HG03159 (cell line): Measurements from ENCODE around the gene NLGN3.

Experiments
- ATAC-seq: cut with Tn5 transposase; IDR thresholded peaks from one replicate; pipeline ENCODE4 v1.9.1; 2021; ENCODE audit warnings: mild to moderate bottlenecking, moderate library complexity; ENCODE audit not compliant: unreplicated experiment

The NLGN3 gene

DNA sequence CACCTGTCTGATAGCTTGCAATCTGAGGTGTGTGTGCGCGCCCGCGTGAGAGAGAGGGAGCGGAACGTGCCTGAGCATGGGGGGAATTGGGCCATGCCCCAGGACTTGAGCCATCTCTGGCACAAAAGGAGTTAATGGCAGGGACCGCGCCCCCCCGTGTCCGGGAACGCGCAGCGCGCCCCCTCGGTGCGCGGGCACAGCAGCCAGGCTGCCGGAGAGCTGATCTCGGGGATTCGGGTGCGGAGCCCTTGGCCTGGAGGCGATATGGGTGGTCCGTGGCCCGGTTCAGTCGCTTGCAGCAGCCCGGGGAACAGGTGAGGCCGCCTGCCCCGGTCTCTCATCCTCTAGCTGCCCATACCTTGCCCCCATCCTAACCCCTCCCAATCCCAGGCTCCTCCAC, at the start of gene NLGN3:
Gene NLGN3, plus strand, starts transcription at position 191 of the 400 bp plus-strand sequence. CDS start 2,909 bp downstream, outside the sequence.
- no peak for ATAC-seq

DNA sequence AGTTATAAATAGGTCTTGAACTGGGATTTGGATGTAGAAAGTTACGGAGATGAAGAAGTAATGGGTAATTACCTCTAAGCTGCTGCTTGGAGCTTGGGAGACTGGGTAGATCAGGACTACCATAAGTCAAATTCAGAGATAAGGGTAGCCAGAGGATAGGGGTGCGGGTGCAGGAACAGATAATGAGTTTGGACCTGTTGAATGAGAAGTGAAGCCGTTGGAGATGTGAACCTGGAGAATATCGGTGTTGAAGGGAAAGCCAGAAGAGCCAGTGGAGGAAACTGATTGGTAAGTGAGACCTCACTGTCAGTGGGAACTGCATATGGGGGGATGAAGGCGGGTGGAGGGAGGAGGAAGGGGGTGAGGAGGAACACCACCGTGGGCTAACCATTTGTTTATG, 49.6 kb upstream of the NLGN3 start:
- ATAC-seq = no peak

- peak; percentile 81 for ATAC-seq
Measured at GRCh38 chrX:71095555-71095980, 49.1 kb upstream of the NLGN3 start, which contains the start of gene FOXO4. FOXO4 (plus strand) TSS chrX:71095851; CDS start chrX:71096529, 678 bp downstream.

DNA sequence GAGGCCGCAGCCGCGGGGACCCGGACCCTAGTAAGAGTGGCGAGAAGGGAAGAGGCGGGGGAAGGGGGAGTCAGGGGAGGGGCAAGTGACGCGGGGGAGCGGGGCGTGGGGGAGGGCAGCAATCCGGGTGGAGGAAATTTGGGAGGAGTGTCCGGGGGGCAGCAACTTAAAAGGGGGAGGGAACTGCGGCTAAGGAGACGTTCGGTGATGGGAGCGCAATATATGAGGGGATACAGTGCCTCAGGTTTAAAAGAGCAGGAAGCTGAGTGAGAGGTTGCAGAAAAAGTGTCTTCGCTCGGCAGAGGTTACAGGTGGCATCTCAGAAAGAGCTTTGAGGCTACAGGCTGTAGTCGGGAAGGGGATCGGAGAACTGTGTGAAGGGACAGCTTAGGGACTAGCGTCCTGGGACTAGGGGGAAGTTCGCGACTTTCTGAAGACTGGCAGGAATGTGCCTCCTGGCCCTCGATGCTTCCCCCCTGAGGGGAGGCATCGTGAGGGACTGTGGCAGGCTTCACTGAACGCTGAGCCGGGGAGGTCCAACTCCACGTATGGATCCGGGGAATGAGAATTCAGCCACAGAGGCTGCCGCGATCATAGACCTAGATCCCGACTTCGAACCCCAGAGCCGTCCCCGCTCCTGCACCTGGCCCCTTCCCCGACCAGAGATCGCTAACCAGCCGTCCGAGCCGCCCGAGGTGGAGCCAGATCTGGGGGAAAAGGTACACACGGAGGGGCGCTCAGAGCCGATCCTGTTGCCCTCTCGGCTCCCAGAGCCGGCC, 48.5 kb upstream of the NLGN3 start:
- ATAC-seq = no peak

DNA sequence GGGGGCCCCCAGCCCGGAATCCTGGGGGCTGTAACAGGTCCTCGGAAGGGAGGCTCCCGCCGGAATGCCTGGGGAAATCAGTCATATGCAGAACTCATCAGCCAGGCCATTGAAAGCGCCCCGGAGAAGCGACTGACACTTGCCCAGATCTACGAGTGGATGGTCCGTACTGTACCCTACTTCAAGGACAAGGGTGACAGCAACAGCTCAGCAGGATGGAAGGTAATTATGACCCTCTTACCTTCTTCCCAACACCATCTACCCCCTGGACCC, 47.9 kb upstream of the NLGN3 start:
- ATAC-seq = no peak

DNA sequence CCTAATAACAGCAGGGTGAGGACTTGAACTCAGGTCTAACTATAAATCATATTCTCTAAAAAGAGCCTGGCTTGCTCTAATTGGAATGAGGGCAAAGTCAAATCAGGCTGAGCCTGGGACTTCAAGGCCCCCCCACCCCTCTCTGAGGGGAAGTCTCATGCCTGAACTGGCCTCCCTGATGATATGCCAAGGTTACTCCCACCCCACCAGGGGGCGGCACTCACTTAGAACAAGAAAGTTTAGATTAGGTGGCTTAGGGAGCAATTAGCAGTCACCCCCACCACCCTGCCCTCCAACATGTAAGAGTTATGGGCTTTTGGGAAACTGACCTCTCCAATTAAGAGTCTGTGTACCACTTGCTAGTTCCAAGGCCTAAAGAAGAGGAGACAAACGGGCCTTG, 46.3 kb upstream of the NLGN3 start:
- ATAC-seq = no peak

DNA sequence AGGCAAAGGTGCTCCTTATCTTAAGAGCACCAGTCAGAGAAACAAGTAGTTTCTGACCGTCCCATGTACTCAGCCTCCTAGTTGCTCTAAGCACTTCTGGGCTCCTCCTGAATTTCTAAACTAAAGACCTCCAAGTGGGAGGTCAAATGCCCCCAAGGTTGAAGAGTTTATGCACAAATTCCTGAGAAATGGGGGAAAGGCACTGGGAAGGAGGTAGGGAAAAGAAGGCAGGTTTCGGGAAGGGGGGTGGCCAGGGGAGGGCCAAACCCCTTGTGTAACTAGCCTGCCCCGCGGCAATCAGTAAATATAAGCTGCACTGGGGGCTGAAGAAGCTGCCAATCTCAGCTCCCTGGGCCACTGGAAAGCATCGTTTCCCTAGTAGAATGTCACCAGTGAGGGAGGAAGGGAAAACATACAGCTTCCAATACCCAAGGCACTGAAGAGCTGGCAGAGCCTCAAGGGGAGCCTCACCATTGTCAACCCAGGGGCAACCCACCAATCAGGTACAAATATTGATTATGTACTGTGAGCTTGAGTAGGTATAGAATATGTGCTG, 45.6 kb upstream of the NLGN3 start:
- no peak for ATAC-seq

DNA sequence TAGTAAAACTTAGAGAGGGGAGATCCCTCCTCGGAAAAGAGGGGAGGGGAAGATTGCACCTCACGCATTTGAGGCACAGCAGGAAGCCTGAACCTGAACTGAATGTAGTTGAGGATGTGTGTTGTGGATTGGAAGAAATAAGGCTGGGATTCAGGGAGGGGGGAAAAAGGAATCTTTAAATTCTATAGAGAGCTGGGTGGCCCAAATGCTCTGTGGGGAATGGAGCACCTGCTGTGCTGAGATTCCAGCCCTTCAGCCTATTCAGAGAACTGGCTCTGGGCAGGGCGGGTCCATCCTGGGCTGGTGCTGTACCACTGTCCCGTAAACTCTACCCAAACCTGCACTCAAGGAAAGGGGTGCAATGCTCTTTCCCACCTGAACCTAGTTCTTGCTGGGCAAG, 44.9 kb upstream of the NLGN3 start:
- ATAC-seq = no peak

GRCh38 chrX:71100581-71101505, 43.8 kb upstream of the NLGN3 start:
- no peak for ATAC-seq

DNA sequence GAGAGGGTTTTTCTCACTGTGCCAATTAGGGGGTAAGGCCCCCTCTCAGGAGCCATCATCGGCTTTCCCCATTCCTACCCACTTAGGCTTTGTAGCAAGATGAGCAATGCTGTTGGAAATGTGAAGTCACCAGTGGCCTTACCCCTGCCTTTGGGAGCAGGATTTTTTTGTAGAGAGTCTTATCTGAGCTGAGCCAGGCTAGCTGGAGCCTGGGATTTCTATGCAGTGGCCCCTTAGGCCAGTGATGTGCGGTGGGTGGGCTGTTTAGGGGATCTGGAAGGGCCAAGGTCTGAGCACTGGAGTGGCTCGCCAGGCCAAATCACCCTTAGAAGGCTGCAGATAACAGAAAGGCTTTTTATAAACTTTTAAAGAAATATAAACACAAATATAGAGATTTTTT, 42.3 kb upstream of the NLGN3 start:
- no peak for ATAC-seq

DNA sequence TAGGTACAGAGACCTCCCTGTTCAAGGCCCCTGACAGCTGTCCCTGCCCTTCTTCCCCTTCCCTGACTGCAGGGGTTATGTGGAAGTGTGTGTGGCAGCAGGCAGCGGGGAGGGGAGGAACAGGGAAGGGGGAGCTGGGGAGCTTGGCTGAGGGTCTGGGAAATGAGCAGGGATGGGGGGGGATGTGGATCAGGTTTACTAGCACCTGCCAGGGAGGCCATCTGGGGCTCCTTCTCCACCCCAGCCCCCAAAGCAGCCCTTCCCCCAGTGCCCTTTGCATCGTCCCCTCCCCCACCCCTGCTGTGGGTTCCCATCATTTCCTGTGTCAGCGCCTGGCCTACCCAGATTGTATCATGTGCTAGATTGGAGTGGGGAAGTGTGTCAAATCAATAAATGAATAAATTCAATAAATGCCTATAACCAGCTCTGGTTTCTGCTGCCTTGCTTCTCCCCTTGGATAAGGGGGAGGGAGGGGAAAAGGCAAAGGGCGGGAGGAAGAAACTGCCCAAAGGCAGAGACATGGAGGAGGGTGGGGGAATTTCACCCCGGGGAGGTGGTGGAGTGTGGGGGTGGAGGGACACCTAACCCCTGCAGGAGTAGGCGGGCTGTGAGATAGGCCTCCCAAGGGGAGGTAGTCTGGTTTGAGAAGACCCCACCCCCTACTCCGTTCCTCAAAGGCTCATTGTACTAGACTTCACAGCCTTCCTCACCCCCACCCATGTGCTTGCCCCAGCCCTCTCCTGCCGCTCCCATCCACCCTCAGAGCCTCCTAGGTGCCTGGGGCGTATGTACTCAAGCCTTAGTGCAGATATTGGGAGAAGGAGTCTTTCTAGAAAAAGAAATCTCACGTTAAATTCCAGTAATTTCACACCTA, 41.3 kb upstream of the NLGN3 start:
- ATAC-seq = peak; percentile 38

GRCh38 chrX:71105628-71106027, 39.0 kb upstream of the NLGN3 start:
- ATAC-seq = no peak

- no peak for ATAC-seq
Measured at GRCh38 chrX:71106427-71106826, 38.2 kb upstream of the NLGN3 start, which contains the start of gene CXorf65. CXorf65 (minus strand) TSS chrX:71106740; CDS start chrX:71106556, 184 bp downstream.

DNA sequence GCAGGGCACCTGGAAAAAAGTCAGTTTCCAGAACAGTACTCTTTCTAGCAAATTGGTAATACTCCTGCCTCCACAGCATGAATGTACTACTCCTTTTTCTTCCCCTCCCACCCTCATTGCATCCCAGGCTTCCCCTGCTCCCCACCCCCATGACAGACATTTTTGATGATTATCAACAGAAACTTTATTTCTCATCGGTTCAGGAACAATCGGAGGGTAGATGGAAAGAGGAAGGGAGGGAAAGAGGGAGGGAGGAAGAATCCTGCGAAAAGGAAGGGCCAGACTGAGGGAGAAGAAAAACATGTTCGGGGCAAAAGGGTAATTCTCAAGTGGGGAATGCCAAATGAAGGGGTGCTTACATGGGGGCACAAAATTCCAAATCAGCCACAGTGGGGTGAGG, 37.4 kb upstream of the NLGN3 start:
- ATAC-seq = no peak

- ATAC-seq = no peak
Measured at GRCh38 chrX:71107762-71108360, 36.8 kb upstream of the NLGN3 start.

DNA sequence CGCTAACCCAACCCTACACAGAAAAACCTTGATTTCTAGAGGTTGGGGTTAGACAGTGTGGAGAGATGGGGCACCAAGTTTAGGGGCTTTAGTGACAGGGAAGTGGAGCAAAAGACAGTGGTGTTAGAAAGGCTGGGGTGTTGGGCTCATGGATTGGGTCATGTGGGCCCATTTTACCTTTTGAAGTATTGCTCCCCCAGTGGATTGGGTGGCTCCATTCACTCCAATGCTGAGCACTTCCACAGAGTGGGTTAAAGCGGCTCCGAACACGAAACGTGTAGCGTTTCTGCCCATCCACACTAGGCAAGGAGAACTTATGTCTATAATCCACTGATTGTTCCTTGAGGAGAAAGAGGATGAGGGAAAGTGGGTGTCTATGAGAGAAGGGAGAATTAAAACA, 35.6 kb upstream of the NLGN3 start:
- no peak for ATAC-seq

GRCh38 chrX:71111141-71111843, 33.3 kb upstream of the NLGN3 start, which contains the start of gene IL2RG:
IL2RG (minus strand) TSS chrX:71111577; CDS start chrX:71111539, 38 bp downstream.
- ATAC-seq = peak; percentile 86

DNA sequence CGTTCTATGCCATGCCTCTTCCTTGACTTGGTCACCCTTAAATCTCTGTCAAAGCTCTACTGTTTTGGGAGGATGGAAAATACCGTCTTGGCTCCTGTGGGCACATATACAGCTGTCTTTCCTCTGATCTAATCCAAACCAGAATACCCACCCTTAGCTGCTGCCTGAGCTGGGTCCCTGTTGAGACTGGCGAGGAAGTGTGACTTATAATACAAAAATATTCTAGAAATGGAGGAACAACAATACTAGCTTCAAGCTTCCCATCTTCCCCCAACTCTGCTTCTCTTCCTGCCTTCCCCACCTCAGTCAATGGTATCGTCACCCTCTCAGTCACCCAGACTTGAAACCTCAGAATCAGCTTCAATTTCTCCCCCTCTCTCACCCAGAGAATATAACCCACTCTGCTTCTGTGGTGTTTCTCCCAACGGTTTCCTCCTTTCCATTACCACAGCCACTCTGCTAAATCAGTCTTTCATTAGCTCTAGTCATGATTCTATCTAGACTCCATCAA, 32.7 kb upstream of the NLGN3 start:
- ATAC-seq = no peak

- no peak for ATAC-seq
Measured at GRCh38 chrX:71117358-71117757, 27.3 kb upstream of the NLGN3 start.
